Activated T-helper 2 cell treated with anti-CD3 and anti-CD28 coated beads, Interferon-gamma antibody, Interleukin-2, Interleukin-4, amounts not matched to agents 10 μg/mL and 5 μg/mL and 100 μg/mL, durations not matched to agents 14 hours and 24 hours and 36 hours (primary cell): ENCODE measurements around the gene CCNT2. TPM values are rescaled to one million over a fixed set of nuclear protein-coding genes. Genes with fewer than 3 reads are reported as not detected.

ENCODE experiments used
- DNase-seq: peaks from one replicate; pipeline ENCODE4 v3.0.0; 2021; ENCODE audit warnings: low spot score
- H3K27ac Mint-ChIP-seq: one replicate; pipeline ENCODE4 v1.8.0; 2021; ENCODE audit warnings: mixed read lengths
- H3K27me3 Mint-ChIP-seq: one replicate; pipeline ENCODE4 v1.8.0; 2021; ENCODE audit warnings: low read depth, mixed read lengths
- H3K36me3 Mint-ChIP-seq: one replicate; pipeline ENCODE4 v1.8.0; 2021; ENCODE audit warnings: low read depth, mixed read lengths
- H3K4me1 Mint-ChIP-seq: one replicate; pipeline ENCODE4 v1.8.0; 2021; ENCODE audit warnings: low read depth, mixed read lengths
- H3K4me3 Mint-ChIP-seq: one replicate; pipeline ENCODE4 v1.8.0; 2021; ENCODE audit warnings: low read depth, mild to moderate bottlenecking, moderate library complexity, mixed read lengths
- H3K9me3 Mint-ChIP-seq: one replicate; pipeline ENCODE4 v1.8.0; 2021; ENCODE audit warnings: mixed read lengths
- intact Hi-C: fragments of 100-400 bp; cut with micrococcal nuclease; formaldehyde crosslinking; loops from one replicate; pipeline ENCODE4 v1.15.1; 2023
- total RNA-seq: library from RNA; stranded (reverse); gene quantifications from 2 replicates; pipeline ENCODE4 v1.2.3, GENCODE V29; 2022

Gene CCNT2
- total RNA-seq, 1 donor from 2014 or later, result 39.2 TPM

DNA sequence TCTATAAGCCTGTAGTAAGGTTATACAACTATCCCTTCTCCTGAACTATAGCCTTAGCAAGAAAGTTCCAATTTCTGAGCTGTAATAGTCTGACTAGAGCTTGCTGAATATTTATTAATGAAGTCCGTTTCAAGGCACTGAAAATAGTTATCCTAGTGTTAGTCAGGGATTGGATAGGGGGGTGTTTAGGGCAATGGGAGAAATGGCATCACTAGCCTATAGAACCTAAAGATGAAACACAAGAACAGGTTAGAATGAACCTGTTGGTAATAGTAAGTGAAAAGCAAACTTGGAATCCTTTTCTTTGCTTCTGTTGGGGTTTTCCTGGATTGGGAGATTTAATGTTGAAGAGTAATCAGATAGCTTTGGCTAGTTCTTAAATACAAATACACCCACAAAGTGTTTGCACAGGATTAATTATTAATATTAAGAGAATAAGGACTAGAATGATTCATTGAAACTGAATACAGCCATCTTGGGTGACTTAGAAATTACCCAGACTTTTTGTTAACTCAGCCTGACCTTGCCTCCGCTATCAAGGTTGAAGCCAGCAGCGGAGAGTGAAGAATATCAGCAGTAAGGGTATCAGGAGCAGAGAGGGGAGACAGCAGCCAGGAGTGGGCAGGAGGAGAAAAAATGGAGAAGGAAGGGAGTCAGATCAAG is 14.4 kb downstream of the CCNT2 start:
- Mint-ChIP-seq H3K9me3 (no peaks in the 10 kb centered on the region), H3K27ac (no peak overlapping the region), H3K27me3 (no peaks in the 10 kb centered on the region), H3K36me3 (peaks cover 43% of the 10 kb centered on the region), H3K4me3 (no peak overlapping the region), H3K4me1 (peaks cover 40% of the 10 kb centered on the region)
- no peak for DNase-seq
- intact Hi-C loops, result no loop called here

DNA sequence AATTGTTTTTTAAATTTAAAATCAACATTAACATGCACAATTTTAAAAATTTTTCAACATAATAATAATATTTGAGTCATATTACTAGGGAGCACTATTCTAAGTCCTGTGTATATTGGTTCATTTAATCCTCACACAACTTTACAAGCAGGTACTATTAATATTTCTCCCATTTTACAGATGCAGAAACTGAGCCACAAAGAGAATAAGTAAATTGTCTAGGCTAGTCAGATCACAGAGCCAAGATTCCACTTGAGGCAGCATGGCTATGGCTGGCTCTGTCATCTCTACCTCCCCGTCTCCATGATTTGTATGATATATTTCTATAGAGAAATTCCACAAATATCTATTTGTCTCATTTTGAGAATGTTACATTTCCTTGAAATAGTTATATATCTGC is 15.1 kb downstream of the CCNT2 start:
- no peak overlapping the region for H3K4me3 Mint-ChIP-seq
- no peaks in the 10 kb centered on the region for H3K27me3 Mint-ChIP-seq
- peaks cover 47% of the 10 kb centered on the region for H3K36me3 Mint-ChIP-seq
- intact Hi-C loops, result no loop called here
- no peak overlapping the region for H3K27ac Mint-ChIP-seq
- no peaks in the 10 kb centered on the region for H3K9me3 Mint-ChIP-seq
- peaks cover 42% of the 10 kb centered on the region for H3K4me1 Mint-ChIP-seq
- no peak for DNase-seq

DNA sequence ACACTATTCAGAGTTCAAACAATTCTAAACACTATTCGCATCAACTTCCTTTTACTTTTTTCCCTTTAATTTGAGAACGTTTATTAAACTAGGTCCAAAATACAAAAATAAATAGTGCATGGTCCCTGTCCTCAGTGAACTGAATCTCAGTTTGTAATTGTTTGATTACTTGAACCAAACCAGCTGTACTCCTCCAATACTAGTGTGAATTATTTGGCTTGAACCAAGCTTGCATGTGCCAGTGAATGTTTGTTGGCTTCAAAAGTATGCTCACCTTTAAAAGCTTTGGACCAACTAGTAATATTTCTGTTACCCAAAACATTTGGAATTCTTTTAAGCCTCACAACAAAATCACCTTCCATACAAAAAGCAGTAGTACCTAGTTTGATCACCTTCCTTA is 15.5 kb downstream of the CCNT2 start:
- intact Hi-C loops, result no loop called here
- H3K27me3 Mint-ChIP-seq, result no peaks in the 10 kb centered on the region
- no peaks in the 10 kb centered on the region for H3K9me3 Mint-ChIP-seq
- peaks cover 42% of the 10 kb centered on the region for H3K4me1 Mint-ChIP-seq
- DNase-seq, result no peak
- no peak overlapping the region for H3K27ac Mint-ChIP-seq
- H3K4me3 Mint-ChIP-seq, result no peak overlapping the region
- H3K36me3 Mint-ChIP-seq, result peaks cover 47% of the 10 kb centered on the region

DNA sequence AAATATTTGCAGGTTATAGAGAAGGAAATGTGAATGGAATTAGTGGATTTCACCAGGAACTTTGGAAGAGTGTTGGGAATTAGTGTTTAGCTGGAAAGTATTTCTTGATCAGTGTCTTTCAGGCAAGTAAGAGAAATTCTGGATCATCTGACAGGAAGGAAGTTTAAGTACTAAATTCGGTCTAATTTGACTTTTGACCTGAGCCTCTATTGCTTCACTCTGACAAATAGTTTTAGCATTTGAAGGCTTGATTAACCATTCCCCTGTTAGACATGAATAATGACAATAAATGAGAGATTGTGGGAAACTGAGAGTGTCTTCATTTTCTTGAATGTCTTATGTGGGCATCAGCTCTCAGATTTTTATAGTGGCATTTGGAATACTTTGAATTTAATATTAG is 16.0 kb downstream of the CCNT2 start:
- H3K27ac Mint-ChIP-seq, result no peak overlapping the region
- intact Hi-C loops, result no loop called here
- no peaks in the 10 kb centered on the region for H3K27me3 Mint-ChIP-seq
- peaks cover 48% of the 10 kb centered on the region for H3K36me3 Mint-ChIP-seq
- peaks cover 42% of the 10 kb centered on the region for H3K4me1 Mint-ChIP-seq
- H3K4me3 Mint-ChIP-seq, result no peak overlapping the region
- H3K9me3 Mint-ChIP-seq, result no peaks in the 10 kb centered on the region
- no peak for DNase-seq

- H3K27me3 Mint-ChIP-seq, result no peaks in the 10 kb centered on the region
- intact Hi-C loops, result no loop called here
Measured at GRCh38 chr2:134936691-134937090, 18.1 kb downstream of the CCNT2 start.

GRCh38 chr2:134943540-134943939 is 24.9 kb downstream of the CCNT2 start:
- Mint-ChIP-seq H3K27me3 (no peaks in the 10 kb centered on the region), H3K4me1 (peaks cover 16% of the 10 kb centered on the region), H3K36me3 (peaks cover 71% of the 10 kb centered on the region), H3K4me3 (no peak overlapping the region), H3K9me3 (no peaks in the 10 kb centered on the region), H3K27ac (no peak overlapping the region)
- DNase-seq, result no peak
- intact Hi-C loops, result loop anchor here (2.0 kb wide), 1 partner anchor 25 kb away; the partner anchor contains the start of gene CCNT2

More at GRCh38 chr2:134936691-134937090, 18.1 kb downstream of the CCNT2 start:
- H3K36me3 Mint-ChIP-seq, result peaks cover 50% of the 10 kb centered on the region
- peaks cover 38% of the 10 kb centered on the region for H3K4me1 Mint-ChIP-seq
- H3K27ac Mint-ChIP-seq, result no peak overlapping the region
- DNase-seq, result no peak
- no peak overlapping the region for H3K4me3 Mint-ChIP-seq
- no peaks in the 10 kb centered on the region for H3K9me3 Mint-ChIP-seq

GRCh38 chr2:134944975-134945374 is 26.4 kb downstream of the CCNT2 start:
- Mint-ChIP-seq H3K27ac (no peak overlapping the region), H3K36me3 (peaks cover 75% of the 10 kb centered on the region), H3K4me3 (no peak overlapping the region), H3K4me1 (peaks cover 16% of the 10 kb centered on the region), H3K9me3 (no peaks in the 10 kb centered on the region), H3K27me3 (no peaks in the 10 kb centered on the region)
- no peak for DNase-seq
- intact Hi-C loops, result no loop called here

DNA sequence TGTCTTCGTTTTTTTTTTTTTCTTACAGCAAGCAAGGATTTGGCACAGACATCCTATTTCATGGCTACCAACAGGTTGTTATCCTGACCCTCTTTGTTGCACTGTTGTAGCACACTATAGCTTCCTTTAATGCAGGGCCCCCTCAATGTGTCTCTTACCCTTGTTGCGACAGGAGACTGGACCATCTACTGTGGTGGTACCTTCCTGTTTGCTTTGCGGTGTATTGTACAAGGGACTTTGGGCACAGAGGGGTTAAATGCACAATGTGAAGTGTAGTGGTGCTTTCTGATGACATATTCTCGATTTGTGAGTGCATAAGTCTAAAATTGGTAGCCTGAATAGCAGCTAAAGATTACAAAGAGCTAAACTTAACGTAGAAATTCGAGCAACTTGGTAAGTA is 27.5 kb downstream of the CCNT2 start:
- H3K9me3 Mint-ChIP-seq, result no peaks in the 10 kb centered on the region
- intact Hi-C loops, result no loop called here
- peaks cover 75% of the 10 kb centered on the region for H3K36me3 Mint-ChIP-seq
- DNase-seq, result no peak
- no peak overlapping the region for H3K27ac Mint-ChIP-seq
- H3K4me3 Mint-ChIP-seq, result no peak overlapping the region
- peaks cover 22% of the 10 kb centered on the region for H3K4me1 Mint-ChIP-seq
- no peaks in the 10 kb centered on the region for H3K27me3 Mint-ChIP-seq

- Mint-ChIP-seq H3K4me3 (no peak overlapping the region), H3K27me3 (no peaks in the 10 kb centered on the region), H3K27ac (peak overlapping the region; percentile 12), H3K4me1 (peaks cover 25% of the 10 kb centered on the region), H3K36me3 (peaks cover 76% of the 10 kb centered on the region), H3K9me3 (no peaks in the 10 kb centered on the region)
- DNase-seq, result no peak
- intact Hi-C loops, result no loop called here
Measured at GRCh38 chr2:134949981-134950708, 31.5 kb downstream of the CCNT2 start.

DNA sequence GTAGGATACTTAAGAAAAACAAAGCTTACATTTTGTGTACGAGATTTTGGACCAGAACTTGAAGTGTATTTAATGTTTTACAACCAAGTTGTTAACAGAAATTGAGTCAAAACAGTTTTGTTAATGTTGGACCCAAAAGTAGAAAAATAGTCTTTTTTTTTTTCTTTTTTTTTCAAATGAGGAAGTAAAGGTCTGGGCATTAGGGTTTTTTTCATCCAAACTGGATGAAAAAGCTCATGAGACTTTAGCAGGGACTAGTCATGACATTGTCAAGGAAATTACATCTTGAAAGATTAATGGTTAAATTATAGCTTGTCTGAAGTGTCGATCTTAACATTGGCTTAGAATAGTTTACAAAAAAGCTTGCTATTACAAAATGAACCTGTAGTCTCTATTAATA is 32.3 kb downstream of the CCNT2 start:
- DNase-seq, result no peak
- Mint-ChIP-seq H3K4me3 (no peak overlapping the region), H3K9me3 (no peaks in the 10 kb centered on the region), H3K4me1 (peaks cover 25% of the 10 kb centered on the region), H3K27ac (no peak overlapping the region), H3K36me3 (peaks cover 74% of the 10 kb centered on the region), H3K27me3 (no peaks in the 10 kb centered on the region)
- intact Hi-C loops, result no loop called here

DNA sequence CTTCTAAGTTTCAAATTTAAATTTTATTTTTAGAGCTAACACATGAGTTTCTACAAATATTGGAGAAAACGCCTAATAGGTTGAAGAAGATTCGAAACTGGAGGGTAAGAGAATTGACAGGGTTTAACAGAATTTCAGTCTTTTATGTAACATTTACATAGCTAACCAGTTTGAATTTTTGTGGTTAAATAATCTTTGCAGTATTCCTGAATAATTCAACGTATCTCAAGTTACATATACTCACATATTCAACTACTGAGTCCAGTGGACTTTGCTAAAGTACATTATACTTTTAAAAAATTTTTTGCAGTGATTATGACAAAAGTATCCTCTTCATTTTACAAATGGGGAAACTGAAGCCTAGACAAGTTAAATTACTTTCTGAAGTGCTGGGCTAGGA is 34.0 kb downstream of the CCNT2 start:
- Mint-ChIP-seq H3K4me1 (peaks cover 24% of the 10 kb centered on the region), H3K27ac (no peak overlapping the region), H3K27me3 (no peaks in the 10 kb centered on the region), H3K36me3 (peaks cover 74% of the 10 kb centered on the region), H3K9me3 (no peaks in the 10 kb centered on the region), H3K4me3 (no peak overlapping the region)
- no peak for DNase-seq
- intact Hi-C loops, result no loop called here

DNA sequence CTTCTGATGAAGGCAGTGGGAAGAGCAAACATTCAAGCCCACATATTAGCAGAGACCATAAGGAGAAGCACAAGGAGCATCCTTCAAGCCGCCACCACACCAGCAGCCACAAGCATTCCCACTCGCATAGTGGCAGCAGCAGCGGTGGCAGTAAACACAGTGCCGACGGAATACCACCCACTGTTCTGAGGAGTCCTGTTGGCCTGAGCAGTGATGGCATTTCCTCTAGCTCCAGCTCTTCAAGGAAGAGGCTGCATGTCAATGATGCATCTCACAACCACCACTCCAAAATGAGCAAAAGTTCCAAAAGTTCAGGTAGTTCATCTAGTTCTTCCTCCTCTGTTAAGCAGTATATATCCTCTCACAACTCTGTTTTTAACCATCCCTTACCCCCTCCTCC is 35.4 kb downstream of the CCNT2 start:
- H3K36me3 Mint-ChIP-seq, result peaks cover 75% of the 10 kb centered on the region
- H3K4me1 Mint-ChIP-seq, result peaks cover 23% of the 10 kb centered on the region
- H3K4me3 Mint-ChIP-seq, result no peak overlapping the region
- H3K9me3 Mint-ChIP-seq, result no peaks in the 10 kb centered on the region
- DNase-seq, result no peak
- intact Hi-C loops, result no loop called here
- no peak overlapping the region for H3K27ac Mint-ChIP-seq
- no peaks in the 10 kb centered on the region for H3K27me3 Mint-ChIP-seq

DNA sequence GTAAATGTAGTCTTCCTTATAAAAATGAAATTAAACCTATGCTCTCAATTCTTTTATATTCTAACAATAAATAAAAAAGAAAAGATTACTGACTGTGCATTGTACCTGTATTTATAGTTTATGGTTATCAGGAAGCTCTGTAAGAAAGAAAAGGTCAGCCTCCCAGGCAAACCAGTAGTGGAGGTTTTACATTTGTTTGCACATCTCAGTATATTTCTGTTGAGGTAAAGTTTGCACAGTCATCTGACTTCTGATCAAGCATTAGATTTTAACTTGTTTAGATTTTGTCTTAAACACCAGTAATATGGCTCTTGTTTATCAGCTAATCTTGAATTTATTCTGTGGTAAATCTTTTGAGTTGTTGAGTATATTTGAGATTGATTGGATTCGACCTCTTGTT is 37.1 kb downstream of the CCNT2 start:
- Mint-ChIP-seq H3K4me1 (peaks cover 13% of the 10 kb centered on the region), H3K27ac (no peak overlapping the region), H3K9me3 (no peaks in the 10 kb centered on the region), H3K36me3 (peaks cover 68% of the 10 kb centered on the region), H3K27me3 (no peaks in the 10 kb centered on the region), H3K4me3 (no peak overlapping the region)
- intact Hi-C loops, result no loop called here
- DNase-seq, result no peak
